CMK (cell line): ENCODE data around the gene PNPLA2.

ENCODE experiments used
- DNase-seq: peaks from one replicate; pipeline ENCODE4 v3.0.0-alpha.2; 2010; ENCODE audit warnings: low read depth

Gene PNPLA2

GRCh38 chr11:860234-861104 lies 41.8 kb downstream of the PNPLA2 start:
- DNase-seq, result no peak

GRCh38 chr11:861105-861479 lies 42.4 kb downstream of the PNPLA2 start:
- DNase-seq, result no peak

- no peak for DNase-seq
Observed at GRCh38 chr11:862081-862661, 43.5 kb downstream of the PNPLA2 start.

- no peak for DNase-seq
Observed at GRCh38 chr11:862696-863022, 43.9 kb downstream of the PNPLA2 start.

GRCh38 chr11:863023-863909 lies 44.6 kb downstream of the PNPLA2 start:
- no peak for DNase-seq

GRCh38 chr11:863910-864827 lies 45.5 kb downstream of the PNPLA2 start:
- no peak for DNase-seq

GRCh38 chr11:864898-865297 lies 46.2 kb downstream of the PNPLA2 start:
- no peak for DNase-seq

GRCh38 chr11:865462-866430 lies 47.0 kb downstream of the PNPLA2 start:
- DNase-seq, result no peak

- DNase-seq, result no peak
Observed at GRCh38 chr11:866481-866880, 47.8 kb downstream of the PNPLA2 start.

- no peak for DNase-seq
Observed at GRCh38 chr11:867856-868358, 49.2 kb downstream of the PNPLA2 start.

- no peak for DNase-seq
Observed at GRCh38 chr11:868394-868793, 49.7 kb downstream of the PNPLA2 start.

- DNase-seq, result no peak
Observed at GRCh38 chr11:868802-869201, 50.1 kb downstream of the PNPLA2 start.

GRCh38 chr11:869399-870126 lies 50.8 kb downstream of the PNPLA2 start:
- DNase-seq, result no peak

- no peak for DNase-seq
Observed at GRCh38 chr11:870127-870413, 51.4 kb downstream of the PNPLA2 start.

- DNase-seq, result no peak
Observed at GRCh38 chr11:870418-870817, 51.7 kb downstream of the PNPLA2 start.

- no peak for DNase-seq
Observed at GRCh38 chr11:871472-871871, 52.8 kb downstream of the PNPLA2 start.

GRCh38 chr11:872799-873198 lies 54.1 kb downstream of the PNPLA2 start:
- DNase-seq, result no peak

- no peak for DNase-seq
Observed at GRCh38 chr11:873706-874105, 55.0 kb downstream of the PNPLA2 start.
